ENCODE data around the gene MARCO. TPM values are rescaled to one million over a fixed set of nuclear protein-coding genes. Genes with fewer than 3 reads are reported as not detected.

MARCO gene
- total and polyA plus RNA-seq, 8 donors: 0.08 to 3.6 (median 0.80) TPM; not detected in 1

DNA sequence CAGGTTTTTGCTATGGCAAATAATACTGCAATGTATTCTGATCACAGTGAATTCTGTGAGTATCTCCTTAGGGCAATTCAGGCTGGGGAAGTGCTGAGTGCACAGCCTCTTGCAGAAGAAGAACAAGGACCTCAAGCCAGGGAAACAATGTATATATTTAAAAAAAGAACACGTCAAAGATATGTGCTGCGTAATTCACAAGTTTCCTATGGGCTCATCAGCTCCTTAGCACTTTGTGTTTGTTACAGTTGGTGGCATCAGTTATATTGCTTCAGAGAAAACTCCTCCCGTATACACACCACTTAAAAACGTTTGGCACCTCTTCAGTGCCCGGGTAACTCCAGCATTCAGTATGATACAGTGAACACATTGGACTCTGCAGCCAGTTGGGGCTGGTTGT lies 16.5 kb upstream of the MARCO start:
- H3K9me3 ChIP-seq: no peaks in the 10 kb centered on the region
- TF ChIP-seq, protein P1, sequence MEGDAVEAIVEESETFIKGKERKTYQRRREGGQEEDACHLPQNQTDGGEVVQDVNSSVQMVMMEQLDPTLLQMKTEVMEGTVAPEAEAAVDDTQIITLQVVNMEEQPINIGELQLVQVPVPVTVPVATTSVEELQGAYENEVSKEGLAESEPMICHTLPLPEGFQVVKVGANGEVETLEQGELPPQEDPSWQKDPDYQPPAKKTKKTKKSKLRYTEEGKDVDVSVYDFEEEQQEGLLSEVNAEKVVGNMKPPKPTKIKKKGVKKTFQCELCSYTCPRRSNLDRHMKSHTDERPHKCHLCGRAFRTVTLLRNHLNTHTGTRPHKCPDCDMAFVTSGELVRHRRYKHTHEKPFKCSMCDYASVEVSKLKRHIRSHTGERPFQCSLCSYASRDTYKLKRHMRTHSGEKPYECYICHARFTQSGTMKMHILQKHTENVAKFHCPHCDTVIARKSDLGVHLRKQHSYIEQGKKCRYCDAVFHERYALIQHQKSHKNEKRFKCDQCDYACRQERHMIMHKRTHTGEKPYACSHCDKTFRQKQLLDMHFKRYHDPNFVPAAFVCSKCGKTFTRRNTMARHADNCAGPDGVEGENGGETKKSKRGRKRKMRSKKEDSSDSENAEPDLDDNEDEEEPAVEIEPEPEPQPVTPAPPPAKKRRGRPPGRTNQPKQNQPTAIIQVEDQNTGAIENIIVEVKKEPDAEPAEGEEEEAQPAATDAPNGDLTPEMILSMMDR (IDR thresholded peaks at IDR 0.05): no peak
- no peak overlapping the region for H3K27ac ChIP-seq
- no peak overlapping the region for H3K4me3 ChIP-seq
- FAIRE-seq: no peak
- H3K4me1 ChIP-seq: no peaks in the 10 kb centered on the region
- no peak for DNase-seq
- intact Hi-C loops (cut with DNase I): no loop called here
- WGBS, 2 donors: 46 to 53% methylated on average over 5 of the region's 5 CpGs
- no peaks in the 10 kb centered on the region for H3K27me3 ChIP-seq
- ATAC-seq: no peak
- no peaks in the 10 kb centered on the region for H3K36me3 ChIP-seq

DNA sequence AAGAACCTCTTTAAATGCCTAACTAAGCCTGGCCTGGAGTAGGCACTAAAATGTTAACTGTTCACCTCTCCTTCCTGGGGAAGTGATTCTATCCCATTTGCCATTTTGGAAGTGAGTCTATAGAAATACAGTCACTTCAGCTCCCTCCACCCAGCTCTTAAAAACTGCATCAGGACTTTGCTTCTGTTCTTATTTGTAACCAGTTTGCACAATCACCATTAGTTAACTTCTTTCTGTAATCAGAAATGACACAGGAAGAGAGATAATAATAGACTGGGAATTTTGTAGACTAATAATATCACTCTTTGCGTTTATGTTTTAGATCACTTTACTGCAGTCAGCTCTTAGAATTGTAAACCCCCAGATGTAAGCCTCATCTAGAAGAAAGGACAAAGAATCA lies 16.0 kb upstream of the MARCO start:
- no peak for ATAC-seq

DNA sequence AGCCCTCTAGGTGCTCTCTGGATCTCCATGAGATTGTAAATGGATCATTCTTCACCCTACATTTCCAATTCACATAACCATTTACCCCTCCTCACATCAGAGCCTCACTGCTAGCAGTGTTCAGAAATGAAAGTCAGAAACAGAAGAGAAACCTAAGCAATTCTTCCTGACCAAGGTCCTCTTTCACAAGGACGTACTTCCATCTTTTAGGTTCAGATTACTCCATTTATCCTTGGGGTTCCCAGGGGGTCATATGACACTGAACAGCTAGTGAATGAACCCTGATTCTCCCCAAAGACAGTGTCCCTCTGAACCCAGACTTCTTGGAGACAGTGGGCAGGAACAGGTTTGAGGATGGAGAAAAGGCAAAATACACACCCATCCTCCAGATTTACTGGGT lies 12.9 kb upstream of the MARCO start:
- ATAC-seq (no peak), DNase-seq (no peak), FAIRE-seq (no peak)
- H3K4me1 ChIP-seq: no peaks in the 10 kb centered on the region
- H3K9me3 ChIP-seq: no peaks in the 10 kb centered on the region
- TF ChIP-seq, protein P1 (IDR thresholded peaks at IDR 0.05): no peak
- no peaks in the 10 kb centered on the region for H3K27me3 ChIP-seq
- no peaks in the 10 kb centered on the region for H3K36me3 ChIP-seq
- no peak overlapping the region for H3K4me3 ChIP-seq
- WGBS, 2 donors: 74 to 76% methylated on average over 1 of the region's 1 CpG
- intact Hi-C loops (cut with DNase I): no loop called here
- H3K27ac ChIP-seq: no peak overlapping the region

More for the DNA sequence above, 16.0 kb upstream of the MARCO start:
- H3K4me1 ChIP-seq: no peaks in the 10 kb centered on the region
- no peaks in the 10 kb centered on the region for H3K9me3 ChIP-seq
- no peak overlapping the region for H3K4me3 ChIP-seq
- no peaks in the 10 kb centered on the region for H3K36me3 ChIP-seq
- 53 to 61% methylated on average over 1 of the region's 1 CpG for WGBS, 2 donors
- H3K27ac ChIP-seq: no peak overlapping the region
- TF ChIP-seq, protein P1 (IDR thresholded peaks at IDR 0.05): no peak
- H3K27me3 ChIP-seq: no peaks in the 10 kb centered on the region
- no peak for DNase-seq
- FAIRE-seq: no peak
- intact Hi-C loops (cut with DNase I): no loop called here

DNA sequence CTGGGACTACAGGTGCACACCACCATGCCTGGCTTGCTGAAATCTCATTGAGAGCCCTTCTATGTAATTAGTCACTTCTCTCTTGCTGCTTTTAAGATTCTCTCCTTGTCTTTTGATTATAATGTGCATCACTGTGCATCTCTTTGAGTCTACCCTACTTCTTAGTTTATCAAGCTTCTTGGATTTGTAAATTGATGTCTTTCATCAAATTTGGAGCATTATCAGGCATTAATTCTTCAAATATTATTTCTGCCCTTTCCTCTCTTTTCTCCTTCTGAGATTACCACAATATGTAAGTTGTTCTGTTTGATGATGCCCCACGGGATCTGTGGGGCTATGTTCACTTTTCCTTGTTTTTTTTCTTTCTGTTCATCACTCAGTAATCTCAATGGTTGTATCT lies 9.0 kb upstream of the MARCO start:
- Histone ChIP-seq H3K4me1 (no peaks in the 10 kb centered on the region), H3K4me3 (no peak overlapping the region), H3K9me3 (no peaks in the 10 kb centered on the region), H3K27ac (no peak overlapping the region), H3K36me3 (no peaks in the 10 kb centered on the region), H3K27me3 (no peaks in the 10 kb centered on the region)
- intact Hi-C loops (cut with DNase I): no loop called here
- TF ChIP-seq, protein P1 (IDR thresholded peaks at IDR 0.05): no peak
- no peak for DNase-seq
- WGBS, 2 donors: 25 to 48% methylated on average over 1 of the region's 1 CpG
- no peak for ATAC-seq
- FAIRE-seq: no peak

DNA sequence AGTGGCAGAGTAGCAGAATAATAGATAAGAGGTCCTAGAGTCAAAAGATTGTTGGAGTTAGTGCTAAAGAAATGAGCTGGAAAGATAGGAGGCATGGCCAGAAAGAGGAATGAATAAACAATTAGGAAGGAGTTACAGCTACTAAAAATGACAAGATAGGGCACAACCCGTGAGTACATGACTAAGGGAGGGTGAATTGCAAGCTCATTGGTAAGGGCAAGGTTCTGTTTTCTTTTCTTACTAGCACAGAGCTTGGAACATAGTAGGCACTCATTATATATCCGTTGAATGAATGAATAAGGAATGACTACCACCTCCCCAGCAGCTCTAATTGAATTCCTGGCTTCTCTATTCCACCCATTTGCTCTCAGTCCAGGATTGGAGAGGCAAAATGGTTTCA lies 5.7 kb upstream of the MARCO start:
- Histone ChIP-seq H3K27ac (no peak overlapping the region), H3K36me3 (no peaks in the 10 kb centered on the region), H3K9me3 (no peaks in the 10 kb centered on the region), H3K4me1 (no peaks in the 10 kb centered on the region), H3K4me3 (no peak overlapping the region), H3K27me3 (no peaks in the 10 kb centered on the region)
- no peak for FAIRE-seq
- TF ChIP-seq, protein P1 (IDR thresholded peaks at IDR 0.05): no peak
- 20 to 30% methylated on average over 2 of the region's 2 CpGs for WGBS, 2 donors
- ATAC-seq: peak in 2 of 4 donors; percentile 37 to 43
- intact Hi-C loops (cut with DNase I): no loop called here
- no peak for DNase-seq

Measured in pancreas (tissue), 10 donors.